Urothelium cell line (cell line): ENCODE results near the gene RNF113A.
"Not testable (repeated sequence)": the region's sequence is repeated elsewhere in the genome, so short reads cannot be mapped to it uniquely, and the experiment has no call there.

Source experiments
- DNase-seq: peaks from one replicate; pipeline ENCODE4 v3.0.0; 2011; ENCODE audit warnings: low spot score, mixed read lengths
- FAIRE-seq: peaks from 2 replicates; lab custom pipeline; 2011; peaks lifted over from hg19 to GRCh38; lab: Jason Lieb, UNC

The RNF113A gene

DNA sequence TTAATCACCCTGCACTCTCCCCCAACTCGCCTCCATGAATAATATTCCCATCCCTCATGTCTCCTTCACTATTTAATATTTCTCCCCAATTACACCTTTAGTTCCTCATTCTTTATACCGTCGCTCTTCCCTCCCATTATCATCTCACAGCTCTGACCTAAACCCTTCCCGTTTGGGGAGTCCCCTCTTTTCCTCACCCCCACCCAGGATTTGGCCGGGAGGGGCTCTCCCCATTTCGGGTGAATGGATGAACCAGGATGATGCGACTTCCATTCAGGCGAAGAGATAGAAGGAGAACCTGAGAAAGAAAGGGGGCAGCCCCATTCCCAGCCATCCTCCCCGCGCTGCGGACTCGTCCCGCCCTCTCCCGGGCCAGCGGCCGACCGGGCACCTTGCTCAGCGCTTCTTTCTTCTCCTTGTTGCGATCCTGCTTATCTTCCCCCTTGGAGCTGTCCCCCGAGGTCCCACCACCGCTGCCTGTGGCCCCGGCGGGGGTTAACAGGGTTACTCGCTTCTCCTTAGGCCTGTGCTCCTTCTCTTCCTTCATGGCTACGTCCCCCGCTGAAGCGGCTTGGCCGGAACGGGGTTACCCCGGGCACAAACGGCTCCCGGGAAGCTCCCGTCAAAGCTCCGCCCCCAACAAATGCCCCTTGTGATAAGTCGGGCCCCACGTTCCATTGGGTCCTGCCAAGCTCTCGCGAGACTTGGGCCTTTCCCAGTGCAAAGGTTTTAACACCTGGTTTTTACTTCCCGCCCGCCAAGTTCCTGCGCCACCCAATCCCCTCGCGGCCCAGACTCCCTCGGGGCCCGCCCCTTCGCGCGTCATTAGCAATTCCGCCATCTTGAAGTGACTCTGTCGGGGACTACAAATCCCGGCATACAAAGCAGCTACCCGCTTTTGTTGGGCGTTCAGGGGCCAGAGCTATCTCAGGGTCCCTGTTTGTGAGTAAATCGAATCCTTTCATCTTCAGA is 18.9 kb downstream of the RNF113A start, which contains the start of gene UPF3B:
UPF3B (minus strand) TSS at position 582 of the 972 bp plus-strand sequence; CDS start at position 547, 35 bp downstream.
- DNase-seq: peak; percentile 89
- FAIRE-seq: no peak

DNA sequence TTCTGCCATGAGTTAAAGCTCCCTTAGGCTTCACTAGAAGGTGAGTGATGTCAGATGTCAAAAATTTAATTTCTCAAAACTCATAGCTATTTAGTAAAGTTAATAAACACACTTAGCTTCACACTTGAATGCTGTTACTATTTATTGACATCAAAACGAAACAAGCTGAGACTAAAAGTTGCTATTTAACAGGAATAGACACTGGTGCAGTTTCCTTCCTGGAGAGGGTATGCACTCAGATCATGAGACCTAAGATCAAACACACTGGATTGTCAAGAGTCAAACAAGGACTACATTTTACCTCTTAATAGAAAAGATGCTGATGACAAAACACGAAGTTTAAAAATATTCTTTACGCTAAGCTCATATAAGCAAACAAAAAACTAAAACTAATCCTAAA is 37.6 kb downstream of the RNF113A start:
- no peak for DNase-seq
- FAIRE-seq: no peak

DNA sequence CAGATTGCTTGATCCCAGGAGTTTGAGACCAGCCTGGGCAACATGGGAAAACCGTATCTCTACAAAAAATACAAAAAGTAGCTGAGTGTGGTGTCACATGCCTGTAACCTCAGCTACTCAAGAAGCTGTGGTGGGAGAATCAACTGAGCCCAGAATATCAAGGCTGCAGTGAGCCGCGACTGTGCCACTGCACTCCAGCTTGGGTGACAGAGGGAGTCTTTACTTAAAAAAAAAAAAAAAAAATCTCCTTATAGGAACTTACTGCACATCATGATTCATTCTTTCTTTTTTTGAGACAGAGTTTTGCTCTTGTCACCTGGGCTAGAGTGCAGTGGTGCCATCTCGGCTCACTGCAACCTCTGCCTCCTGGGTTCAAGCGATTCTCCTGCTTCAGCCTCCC is 43.1 kb downstream of the RNF113A start:
- FAIRE-seq: no peak
- no peak for DNase-seq

DNA sequence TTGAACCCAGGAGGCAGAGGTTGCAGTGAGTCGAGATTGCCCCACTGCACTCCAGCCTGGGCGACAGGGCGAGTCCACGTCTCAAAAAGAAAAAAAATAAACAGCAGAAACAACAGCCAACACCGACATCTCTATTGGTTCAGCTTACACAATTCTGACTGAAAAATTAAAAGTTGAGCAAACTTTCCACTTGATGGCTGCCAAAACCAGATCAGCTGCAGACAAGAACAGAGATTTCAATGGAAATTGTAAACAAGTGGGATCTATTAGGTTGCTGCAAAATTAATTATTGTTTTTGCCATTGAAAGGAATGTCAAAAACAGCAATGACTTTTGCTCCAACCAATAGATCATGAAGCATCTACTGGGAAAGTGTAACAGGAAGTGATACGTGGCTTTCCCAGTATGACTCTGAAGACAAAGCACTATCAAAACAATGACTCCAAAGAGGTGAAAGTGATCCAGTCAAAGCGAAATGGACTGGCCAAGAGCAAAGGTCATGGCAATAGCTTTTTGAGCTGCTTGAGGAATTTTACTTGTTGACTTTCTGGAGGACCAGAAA is 45.1 kb downstream of the RNF113A start:
- FAIRE-seq: no peak
- no peak for DNase-seq

DNA sequence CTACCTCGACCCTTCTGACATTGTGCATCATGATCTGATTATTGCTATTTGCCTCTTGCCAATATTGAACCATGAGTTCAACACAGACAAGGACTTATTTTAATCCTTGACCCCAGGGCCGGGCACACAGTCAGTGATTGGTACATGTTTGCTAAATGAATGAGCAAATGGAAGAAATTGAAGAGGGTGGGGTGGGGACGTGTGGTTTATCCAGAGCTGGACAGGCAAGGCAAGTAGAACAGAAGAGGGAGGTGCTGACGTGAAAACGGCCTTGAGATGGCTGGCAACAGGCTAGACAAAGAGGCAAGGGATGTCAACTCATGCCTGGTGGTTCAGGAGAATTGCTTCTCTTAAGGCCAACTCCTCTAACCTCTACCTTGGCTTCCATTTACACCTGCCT is 47.3 kb downstream of the RNF113A start:
- not testable (repeated sequence) for FAIRE-seq, DNase-seq

DNA sequence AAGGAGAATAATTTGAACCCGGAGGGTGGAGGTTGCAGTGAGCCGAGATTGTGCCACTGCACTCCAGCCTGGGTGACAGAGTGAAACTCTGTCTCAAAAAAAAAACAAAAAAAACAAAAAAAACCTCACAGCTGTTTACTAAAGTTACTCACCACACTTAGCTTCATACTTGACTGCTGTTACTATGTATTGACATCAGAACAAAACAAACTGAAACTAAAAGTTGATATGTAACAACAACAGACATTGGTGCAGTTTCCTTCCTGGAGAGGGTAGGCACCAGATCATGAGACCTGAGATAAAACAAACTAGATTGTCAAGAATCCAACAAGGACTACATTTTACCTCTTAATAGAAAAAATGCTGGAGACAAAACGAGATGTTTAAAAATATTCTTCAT is 49.8 kb downstream of the RNF113A start:
- not testable (repeated sequence) for FAIRE-seq, DNase-seq
